Measurements from ENCODE around the gene DNAJC18. TPM values are rescaled to one million over a fixed set of nuclear protein-coding genes. Genes with fewer than 3 reads are reported as not detected.
A peak's percentile ranks its signal among the peaks of the same experiment; 100 is the strongest.

DNAJC18 gene
- total RNA-seq, 1 donor from 2014 or later = 1.6 TPM

GRCh38 chr5:139461698-139462097 is 22.4 kb upstream of the DNAJC18 start:
- no peak for TF ChIP-seq CTCF (IDR thresholded peaks at IDR 0.05; ENCODE audit: insufficient read depth, low read length, severe bottlenecking)
- Histone ChIP-seq H3K27me3 (ENCODE audit: control insufficient read depth, insufficient read depth, low read length) (no peaks in the 10 kb centered on the region), H3K4me3 (ENCODE audit: low read depth, low read length) (no peak overlapping the region), H3K36me3 (ENCODE audit: control insufficient read depth, insufficient read depth, low read length) (no peaks in the 10 kb centered on the region)
- DNase-seq (ENCODE audit: low read depth) = peak; percentile 50
- FAIRE-seq = no peak

GRCh38 chr5:139461176-139461575 is 21.9 kb upstream of the DNAJC18 start:
- Histone ChIP-seq H3K27me3 (ENCODE audit: control insufficient read depth, insufficient read depth, low read length) (no peaks in the 10 kb centered on the region), H3K36me3 (ENCODE audit: control insufficient read depth, insufficient read depth, low read length) (no peaks in the 10 kb centered on the region), H3K4me3 (ENCODE audit: low read depth, low read length) (no peak overlapping the region)
- no peak for TF ChIP-seq CTCF (IDR thresholded peaks at IDR 0.05; ENCODE audit: insufficient read depth, low read length, severe bottlenecking)
- DNase-seq (ENCODE audit: low read depth) (no peak), FAIRE-seq (no peak)

- FAIRE-seq = no peak
- no peak for DNase-seq (ENCODE audit: low read depth)
- Histone ChIP-seq H3K4me3 (ENCODE audit: low read depth, low read length) (no peak overlapping the region), H3K27me3 (ENCODE audit: control insufficient read depth, insufficient read depth, low read length) (no peaks in the 10 kb centered on the region), H3K36me3 (ENCODE audit: control insufficient read depth, insufficient read depth, low read length) (no peaks in the 10 kb centered on the region)
- TF ChIP-seq CTCF (IDR thresholded peaks at IDR 0.05; ENCODE audit: insufficient read depth, low read length, severe bottlenecking) = no peak
These were observed 21.1 kb upstream of the DNAJC18 start for GRCh38 chr5:139460455-139460854.

GRCh38 chr5:139459451-139459934 is 20.2 kb upstream of the DNAJC18 start:
- TF ChIP-seq CTCF (IDR thresholded peaks at IDR 0.05; ENCODE audit: insufficient read depth, low read length, severe bottlenecking) = no peak
- no peak for FAIRE-seq
- peak; percentile 41 for DNase-seq (ENCODE audit: low read depth)
- H3K27me3 ChIP-seq (ENCODE audit: control insufficient read depth, insufficient read depth, low read length) = no peaks in the 10 kb centered on the region
- no peak overlapping the region for H3K4me3 ChIP-seq (ENCODE audit: low read depth, low read length)
- H3K36me3 ChIP-seq (ENCODE audit: control insufficient read depth, insufficient read depth, low read length) = no peaks in the 10 kb centered on the region

- H3K27me3 ChIP-seq (ENCODE audit: control insufficient read depth, insufficient read depth, low read length) = no peaks in the 10 kb centered on the region
- no peak overlapping the region for H3K4me3 ChIP-seq (ENCODE audit: low read depth, low read length)
- TF ChIP-seq CTCF (IDR thresholded peaks at IDR 0.05; ENCODE audit: insufficient read depth, low read length, severe bottlenecking) = no peak
- DNase-seq (ENCODE audit: low read depth) (peak; percentile 89), FAIRE-seq (no peak)
- H3K36me3 ChIP-seq (ENCODE audit: control insufficient read depth, insufficient read depth, low read length) = no peaks in the 10 kb centered on the region
These were observed 19.5 kb upstream of the DNAJC18 start for GRCh38 chr5:139458580-139459407.

Data from bronchial epithelial cell (primary cell).